CD4-positive, CD25-positive, alpha-beta regulatory T cell (primary cell): ENCODE results near the gene B3GNT8. TPM values are rescaled to one million over a fixed set of nuclear protein-coding genes. Genes with fewer than 3 reads are reported as not detected.

Source experiments
- ATAC-seq, 2 donors: fragments of 150-1000 bp; cut with Tn5 transposase; one replicate each; pipeline ENCODE4 v1.10.0; 2021; ENCODE audit warnings: low read depth in 2 of 2, moderate number of reproducible peaks in 2 of 2, moderate library complexity in 1 of 2
- DNase-seq, 3 donors: peaks; one replicate each; pipeline versions ENCODE4 v3.0.0 to v3.0.0-alpha.2; 2012 to 2022; ENCODE audit warnings: mixed read lengths in 1 of 3
- H3K27ac ChIP-seq: one replicate; pipeline ENCODE4 v1.7.0; 2013; ENCODE audit warnings: mild to moderate bottlenecking, low read length; ENCODE audit not compliant: insufficient read depth, poor library complexity, severe bottlenecking
- H3K27me3 ChIP-seq: one replicate; pipeline ENCODE4 v1.7.0; 2013; ENCODE audit warnings: low read length; ENCODE audit not compliant: control insufficient read depth, insufficient read depth
- H3K36me3 ChIP-seq: one replicate; pipeline ENCODE4 v1.7.0; 2013; ENCODE audit warnings: mild to moderate bottlenecking, low read length, moderate library complexity; ENCODE audit not compliant: control insufficient read depth, insufficient read depth
- H3K4me1 ChIP-seq: 2 replicates; pipeline ENCODE4 v1.7.0; 2013; ENCODE audit warnings: mild to moderate bottlenecking, low read length; ENCODE audit not compliant: insufficient read depth, control insufficient read depth, poor library complexity, severe bottlenecking
- H3K4me3 ChIP-seq: one replicate; pipeline ENCODE4 v1.7.0; 2013; ENCODE audit warnings: low read depth, mild to moderate bottlenecking, low read length, moderate library complexity
- H3K9me3 ChIP-seq, 2 experiments: 1 replicate in 1 of 2; 2 replicates in 1 of 2; pipeline ENCODE4 v1.7.0; 2013; ENCODE audit warnings: low read length in 2 of 2, mild to moderate bottlenecking in 1 of 2, moderate library complexity in 1 of 2; ENCODE audit not compliant: control insufficient read depth in 2 of 2
- H3K27ac Mint-ChIP-seq, 3 donors: one replicate each; pipeline ENCODE4 v1.8.0; 2020 to 2022; ENCODE audit warnings: mild to moderate bottlenecking in 3 of 3, mixed read lengths in 3 of 3, moderate library complexity in 2 of 3
- H3K27me3 Mint-ChIP-seq: one replicate; pipeline ENCODE4 v1.8.0; 2022; ENCODE audit warnings: mild to moderate bottlenecking, mixed read lengths
- H3K36me3 Mint-ChIP-seq: one replicate; pipeline ENCODE4 v1.8.0; 2020; ENCODE audit warnings: mixed read lengths
- H3K4me1 Mint-ChIP-seq, 4 donors: one replicate each; pipeline ENCODE4 v1.8.0; 2020 to 2022; ENCODE audit warnings: mixed read lengths in 4 of 4, mild to moderate bottlenecking in 1 of 4
- H3K4me3 Mint-ChIP-seq, 4 donors: one replicate each; pipeline ENCODE4 v1.8.0; 2020 to 2022; ENCODE audit warnings: mild to moderate bottlenecking in 4 of 4, mixed read lengths in 4 of 4, moderate library complexity in 3 of 4
- H3K9me3 Mint-ChIP-seq, 7 donors: one replicate each; pipeline ENCODE4 v1.8.0; 2020 to 2022; ENCODE audit warnings: mixed read lengths in 7 of 7, mild to moderate bottlenecking in 3 of 7, moderate library complexity in 2 of 7
- polyA plus RNA-seq, 4 donors: library from polyadenylated mRNA; unstranded; fragments of 300-500 nt; fragmentation: Illumina TruSeq; gene quantifications; one replicate each; pipeline ENCODE4 v1.2.3, GENCODE V29; 2021
- total RNA-seq: library from RNA; stranded (reverse); gene quantifications from one replicate; pipeline ENCODE4 v1.2.3, GENCODE V29; 2022

The B3GNT8 gene
- total and polyA plus RNA-seq, 5 donors from 2014 or later: 0.45 to 1.0 (median 0.67) TPM

DNA sequence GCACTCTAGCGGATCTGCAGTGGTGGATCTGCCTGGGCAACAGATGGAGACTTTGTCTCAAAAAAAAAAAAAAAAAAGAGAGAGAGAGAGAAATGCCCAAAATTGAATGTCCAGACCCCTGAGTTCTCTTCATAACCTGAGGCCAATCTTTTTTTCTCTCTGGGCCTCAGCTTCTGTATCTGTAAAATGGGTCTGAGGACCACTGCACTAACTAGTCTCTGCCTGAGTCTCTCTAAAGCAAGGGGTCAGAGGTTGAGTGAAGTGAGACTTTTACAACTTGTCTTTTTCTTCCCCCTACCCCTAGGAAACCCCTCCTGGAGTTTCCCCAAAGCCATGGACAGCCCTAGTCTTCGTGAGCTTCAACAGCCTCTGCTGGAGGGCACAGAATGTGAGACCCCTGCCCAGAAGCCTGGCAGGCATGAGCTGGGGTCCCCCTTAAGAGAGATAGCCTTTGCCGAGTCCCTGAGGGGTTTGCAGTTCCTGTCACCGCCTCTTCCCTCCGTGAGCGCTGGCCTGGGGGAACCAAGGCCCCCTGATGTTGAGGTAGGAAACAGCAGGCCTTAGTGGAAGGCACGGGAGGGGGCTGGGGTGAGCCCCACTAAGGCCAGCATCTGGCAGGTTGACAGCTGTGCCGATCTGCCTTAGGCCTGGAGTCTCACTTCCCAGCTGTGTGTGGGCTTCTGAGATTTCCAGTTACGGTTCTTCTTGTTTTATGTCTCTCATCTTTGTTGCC, 49.0 kb downstream of the B3GNT8 start:
- Mint-ChIP-seq H3K9me3 (no peaks in the 10 kb centered on the region), H3K4me1 (peaks cover 0 to 18% (median 6%) of the 10 kb centered on the region in 4 donors), H3K4me3 (peak overlapping the region in 1 of 4 donors; percentile 50), H3K27me3 (no peaks in the 10 kb centered on the region), H3K27ac (peak overlapping the region in 2 of 3 donors; percentile 17 to 89), H3K36me3 (peaks cover 11% of the 10 kb centered on the region)
- no peaks in the 10 kb centered on the region for H3K36me3 ChIP-seq
- ATAC-seq (no peak), DNase-seq (no peak)
- no peaks in the 10 kb centered on the region for H3K9me3 ChIP-seq
- no peak overlapping the region for H3K4me3 ChIP-seq
- no peak overlapping the region for H3K27ac ChIP-seq
- H3K4me1 ChIP-seq: peaks cover 13% of the 10 kb centered on the region
- H3K27me3 ChIP-seq: no peaks in the 10 kb centered on the region

DNA sequence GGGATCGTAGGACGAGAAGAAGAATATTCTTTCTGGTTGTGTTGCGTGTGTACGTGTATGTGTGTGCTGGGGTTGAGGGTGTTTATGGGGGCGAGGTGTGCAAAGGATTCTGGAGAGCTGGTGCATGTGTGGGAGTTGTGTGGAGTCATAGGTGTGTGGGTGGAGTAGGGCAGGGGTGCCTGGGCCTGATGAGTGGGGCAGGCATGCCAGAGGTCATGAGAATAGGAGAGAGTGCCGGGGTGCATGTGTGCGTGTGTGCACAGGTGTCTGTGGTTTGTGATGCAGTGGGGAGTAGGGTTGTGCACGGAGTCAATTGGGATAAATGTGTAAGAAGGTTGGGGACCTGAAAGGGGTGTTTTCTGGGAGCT, 50.2 kb downstream of the B3GNT8 start:
- Histone ChIP-seq H3K9me3 (no peaks in the 10 kb centered on the region), H3K4me3 (peak overlapping the region; percentile 62), H3K36me3 (no peaks in the 10 kb centered on the region), H3K4me1 (peaks cover 13% of the 10 kb centered on the region), H3K27me3 (no peaks in the 10 kb centered on the region), H3K27ac (no peak overlapping the region)
- no peak for DNase-seq
- peak overlapping the region; percentile 87 to 95 (median 89) for H3K27ac Mint-ChIP-seq
- no peaks in the 10 kb centered on the region for H3K9me3 Mint-ChIP-seq
- peaks cover 6% of the 10 kb centered on the region for H3K36me3 Mint-ChIP-seq
- peaks cover 0 to 18% (median 6%) of the 10 kb centered on the region in 4 donors for H3K4me1 Mint-ChIP-seq
- peak in 1 of 2 donors; percentile 37 for ATAC-seq
- no peaks in the 10 kb centered on the region for H3K27me3 Mint-ChIP-seq
- H3K4me3 Mint-ChIP-seq: peak overlapping the region; percentile 82 to 89 (median 88)

- Histone ChIP-seq H3K4me3 (peak within 1 kb of the TSS; percentile 64), H3K9me3 (no peaks in the 10 kb centered on the region), H3K27ac (no peak within 1 kb of the TSS), H3K36me3 (no peaks in the 10 kb centered on the region), H3K4me1 (peaks cover 13% of the 10 kb centered on the region), H3K27me3 (no peaks in the 10 kb centered on the region)
- ATAC-seq (peak in 1 of 2 donors; percentile 29), DNase-seq (peak in 1 of 3 donors; percentile 16)
- Mint-ChIP-seq H3K27me3 (no peaks in the 10 kb centered on the region), H3K36me3 (peaks cover 6% of the 10 kb centered on the region), H3K4me3 (peak within 1 kb of the TSS; percentile 82 to 89 (median 88)), H3K9me3 (no peaks in the 10 kb centered on the region), H3K27ac (peak within 1 kb of the TSS; percentile 87 to 95 (median 89)), H3K4me1 (peaks cover 0 to 19% (median 6%) of the 10 kb centered on the region in 4 donors)
Measured at GRCh38 chr19:41376241-41376997, 50.8 kb downstream of the B3GNT8 start, which contains the start of gene TMEM91. TMEM91 (plus strand) TSS chr19:41376533; CDS start chr19:41378310, 1,777 bp downstream.

Other genes with a start within 250 kb of the B3GNT8 start
- not detected for gene CYP2S1, start 234.2 kb downstream of the B3GNT8 start, total RNA-seq
- under 1 TPM in 1 of 4 donors, not detected in 3; 0.28 TPM for gene CYP2S1, start 234.2 kb downstream of the B3GNT8 start, polyA plus RNA-seq
- not detected for gene AXL, start 208.2 kb downstream of the B3GNT8 start, total RNA-seq
- gene AXL, start 208.2 kb downstream of the B3GNT8 start, polyA plus RNA-seq: under 1 TPM; 0.08 to 0.47 (median 0.41) TPM
- 354 TPM for gene HNRNPUL1, start 163.0 kb downstream of the B3GNT8 start, total RNA-seq
- 10 to 100 TPM; 39.3 to 56.8 (median 45.4) TPM for gene HNRNPUL1, start 163.0 kb downstream of the B3GNT8 start, polyA plus RNA-seq
- gene CCDC97, start 117.2 kb downstream of the B3GNT8 start, total RNA-seq: 43.7 TPM
- gene CCDC97, start 117.2 kb downstream of the B3GNT8 start, polyA plus RNA-seq: 10 to 100 TPM; 17.7 to 21.8 (median 19.6) TPM
- gene TGFB1, start 73.5 kb downstream of the B3GNT8 start, total RNA-seq: 414 TPM
- gene TGFB1, start 73.5 kb downstream of the B3GNT8 start, polyA plus RNA-seq: 10 to 100 TPM; 31.6 to 51.8 (median 46.9) TPM
- gene B9D2, start 63.2 kb downstream of the B3GNT8 start, total RNA-seq: 22.3 TPM
- 10 to 100 TPM; 23.9 to 28.4 (median 24.3) TPM for gene B9D2, start 63.2 kb downstream of the B3GNT8 start, polyA plus RNA-seq
- 12.4 TPM for gene TMEM91, start 50.8 kb downstream of the B3GNT8 start, total RNA-seq
- gene TMEM91, start 50.8 kb downstream of the B3GNT8 start, polyA plus RNA-seq: 1 to 10 TPM; 2.0 to 7.5 (median 4.0) TPM
- gene EXOSC5, start 30.0 kb downstream of the B3GNT8 start, total RNA-seq: 13.9 TPM
- gene EXOSC5, start 30.0 kb downstream of the B3GNT8 start, polyA plus RNA-seq: 10 to 100 TPM; 46.1 to 65.3 (median 58.6) TPM
- 14.3 TPM for gene BCKDHA, start 29.6 kb downstream of the B3GNT8 start, total RNA-seq
- 10 to 100 TPM; 55.8 to 66.0 (median 61.9) TPM for gene BCKDHA, start 29.6 kb downstream of the B3GNT8 start, polyA plus RNA-seq
- gene DMAC2, start 12.5 kb upstream of the B3GNT8 start, total RNA-seq: 26.8 TPM
- 10 to 100 TPM; 46.2 to 58.6 (median 48.6) TPM for gene DMAC2, start 12.5 kb upstream of the B3GNT8 start, polyA plus RNA-seq
- gene ERICH4, start 15.8 kb upstream of the B3GNT8 start, total RNA-seq: not detected
- gene ERICH4, start 15.8 kb upstream of the B3GNT8 start, polyA plus RNA-seq: not detected
- gene CEACAM21, start 148.8 kb upstream of the B3GNT8 start, total RNA-seq: 43.8 TPM
- gene CEACAM21, start 148.8 kb upstream of the B3GNT8 start, polyA plus RNA-seq: 10 to 100 TPM; 39.1 to 58.6 (median 46.7) TPM
- gene CEACAM4, start 199.7 kb upstream of the B3GNT8 start, total RNA-seq: 16.1 TPM
- gene CEACAM4, start 199.7 kb upstream of the B3GNT8 start, polyA plus RNA-seq: 10 to 100 TPM; 24.4 to 50.2 (median 36.5) TPM